GM23338 (cell line): ENCODE results near the gene UBE2Z. TPM values are rescaled to one million over a fixed set of nuclear protein-coding genes. Genes with fewer than 3 reads are reported as not detected.

Source experiments
- polyA plus RNA-seq: library from polyadenylated mRNA; unstranded; fragments of >200 nt; fragmentation: Nextera tagmentation; extraction: Ambion mirVana; gene quantifications from 2 replicates; pipeline ENCODE4 v1.2.1, GENCODE V29; 2016
- small RNA-seq: library from RNA; depleted of rRNA; stranded (forward); fragments of <200 nt; gene quantifications from one replicate; pipeline ENCODE3, GENCODE V24; 2014; ENCODE audit warnings: low replicate concordance
- total RNA-seq: library from RNA; depleted of rRNA; stranded (reverse); fragments of >200 nt; shearing (Covaris generic); gene quantifications from 2 replicates; pipeline ENCODE4 v1.2.3, GENCODE V29; 2014; rRNA removed

The UBE2Z gene
- total and polyA plus RNA-seq, 2 experiments from 2014 or later: 34.1 to 78.5 TPM

Small RNA genes within 50 kb of the gene (small RNA-seq; reads per million reads assigned to genes)
- gene AC068531.1 (not detected), gene RF00263 (not detected), gene RF01210 (not detected), gene RNU1-42P (0.07 reads per million)

Other genes starting within 250 kb of the UBE2Z start
- not detected in 2 replicates for gene PRAC1, start 185.9 kb upstream of the UBE2Z start, total RNA-seq
- gene PRAC1, start 185.9 kb upstream of the UBE2Z start, polyA plus RNA-seq: 0.70 TPM in 1 of 2 replicates, not detected in the other
- not detected in 2 replicates for gene PRAC2, start 185.2 kb upstream of the UBE2Z start, total RNA-seq
- not detected in 2 replicates for gene PRAC2, start 185.2 kb upstream of the UBE2Z start, polyA plus RNA-seq
- gene HOXB13, start 179.7 kb upstream of the UBE2Z start, total RNA-seq: not detected in 2 replicates
- not detected in 2 replicates for gene HOXB13, start 179.7 kb upstream of the UBE2Z start, polyA plus RNA-seq
- gene TTLL6, start 91.2 kb upstream of the UBE2Z start, total RNA-seq: 1.9 and 2.3 TPM in 2 replicates
- 3.5 and 4.7 TPM in 2 replicates for gene TTLL6, start 91.2 kb upstream of the UBE2Z start, polyA plus RNA-seq
- 14.4 and 24.8 TPM in 2 replicates for gene CALCOCO2, start 77.4 kb upstream of the UBE2Z start, total RNA-seq
- 12.5 and 16.3 TPM in 2 replicates for gene CALCOCO2, start 77.4 kb upstream of the UBE2Z start, polyA plus RNA-seq
- gene ATP5MC1, start 15.6 kb upstream of the UBE2Z start, total RNA-seq: 123 and 157 TPM in 2 replicates
- gene ATP5MC1, start 15.6 kb upstream of the UBE2Z start, polyA plus RNA-seq: 450 and 456 TPM in 2 replicates
- 88.5 and 114 TPM in 2 replicates for gene SNF8, start 36.4 kb downstream of the UBE2Z start, total RNA-seq
- 103 and 113 TPM in 2 replicates for gene SNF8, start 36.4 kb downstream of the UBE2Z start, polyA plus RNA-seq
- not detected in 2 replicates for gene GIP, start 60.2 kb downstream of the UBE2Z start, total RNA-seq
- 0.43 and 1.3 TPM in 2 replicates for gene GIP, start 60.2 kb downstream of the UBE2Z start, polyA plus RNA-seq
- 231 and 249 TPM in 2 replicates for gene IGF2BP1, start 89.0 kb downstream of the UBE2Z start, total RNA-seq
- gene IGF2BP1, start 89.0 kb downstream of the UBE2Z start, polyA plus RNA-seq: 66.1 and 68.6 TPM in 2 replicates
- not detected in 2 replicates for gene B4GALNT2, start 224.4 kb downstream of the UBE2Z start, total RNA-seq
- not detected in 2 replicates for gene B4GALNT2, start 224.4 kb downstream of the UBE2Z start, polyA plus RNA-seq